ENCODE results near the gene PPP1R13L. TPM values are rescaled to one million over a fixed set of nuclear protein-coding genes. Genes with fewer than 3 reads are reported as not detected.
A peak's percentile ranks its signal among the peaks of the same experiment; 100 is the strongest.

PPP1R13L gene
- total RNA-seq, 3 donors from 2014 or later: 21.1 to 36.7 (median 30.8) TPM

GRCh38 chr19:45345506-45345860 lies 59.4 kb downstream of the PPP1R13L start:
- no peak for TF ChIP-seq CTCF (IDR thresholded peaks at IDR 0.05)
- Histone ChIP-seq H3K9me3 (no peaks in the 10 kb centered on the region), H3K4me1 (ENCODE audit: low read depth) (peaks cover 4% of the 10 kb centered on the region), H3K36me3 (ENCODE audit: low read depth) (no peaks in the 10 kb centered on the region), H3K4me3 (no peak overlapping the region)
- no peak for DNase-seq
- intact Hi-C loops (cut with DNase I, micrococcal nuclease): no loop called here
- no peak for ATAC-seq

- intact Hi-C loops (cut with DNase I, micrococcal nuclease): no loop called here
- H3K4me3 ChIP-seq: no peak overlapping the region
These were observed 60.0 kb downstream of the PPP1R13L start for GRCh38 chr19:45344621-45345505.

GRCh38 chr19:45342911-45343310 lies 62.0 kb downstream of the PPP1R13L start:
- H3K4me3 ChIP-seq: no peak overlapping the region
- intact Hi-C loops (cut with DNase I, micrococcal nuclease): no loop called here
- H3K4me1 ChIP-seq (ENCODE audit: low read depth): peaks cover 11% of the 10 kb centered on the region
- no peak for TF ChIP-seq CTCF (IDR thresholded peaks at IDR 0.05)
- ATAC-seq (no peak), DNase-seq (no peak)
- H3K9me3 ChIP-seq: no peaks in the 10 kb centered on the region
- H3K36me3 ChIP-seq (ENCODE audit: low read depth): no peaks in the 10 kb centered on the region

More at GRCh38 chr19:45344621-45345505, 60.0 kb downstream of the PPP1R13L start:
- DNase-seq (no peak), ATAC-seq (no peak)
- TF ChIP-seq CTCF (IDR thresholded peaks at IDR 0.05): no peak
- Histone ChIP-seq H3K4me1 (ENCODE audit: low read depth) (peaks cover 7% of the 10 kb centered on the region), H3K36me3 (ENCODE audit: low read depth) (no peaks in the 10 kb centered on the region), H3K9me3 (no peaks in the 10 kb centered on the region)

GRCh38 chr19:45340899-45341453 lies 63.9 kb downstream of the PPP1R13L start:
- Histone ChIP-seq H3K36me3 (ENCODE audit: low read depth) (no peaks in the 10 kb centered on the region), H3K9me3 (no peaks in the 10 kb centered on the region), H3K4me1 (ENCODE audit: low read depth) (peaks cover 11% of the 10 kb centered on the region), H3K4me3 (no peak overlapping the region)
- no peak for DNase-seq
- intact Hi-C loops (cut with DNase I, micrococcal nuclease): no loop called here
- peak; percentile 13 for ATAC-seq
- no peak for TF ChIP-seq CTCF (IDR thresholded peaks at IDR 0.05)

- intact Hi-C loops (cut with DNase I, micrococcal nuclease): no loop called here
- no peak within 1 kb of the TSS for H3K4me3 ChIP-seq
- H3K4me1 ChIP-seq (ENCODE audit: low read depth): peaks cover 11% of the 10 kb centered on the region
- DNase-seq: peak; percentile 60 to 77 (median 66)
- no peaks in the 10 kb centered on the region for H3K36me3 ChIP-seq (ENCODE audit: low read depth)
- no peaks in the 10 kb centered on the region for H3K9me3 ChIP-seq
- TF ChIP-seq CTCF (IDR thresholded peaks at IDR 0.05): no peak
- peak; percentile 91 for ATAC-seq
These were observed 64.5 kb downstream of the PPP1R13L start, which contains the start of gene KLC3 for GRCh38 chr19:45340232-45340898. Gene KLC3, plus strand, starts transcription at chr19:45340750. Its CDS starts 4,792 bp downstream, at chr19:45345542.
